ENCODE data around the gene ZSCAN31. TPM values are rescaled to one million over a fixed set of nuclear protein-coding genes. Genes with fewer than 3 reads are reported as not detected.
"Not testable (repeated sequence)": the region's sequence is repeated elsewhere in the genome, so short reads cannot be mapped to it uniquely, and the experiment has no call there.

Gene ZSCAN31
- total RNA-seq: 1 to 10 TPM; 1.5 to 2.1 TPM

DNA sequence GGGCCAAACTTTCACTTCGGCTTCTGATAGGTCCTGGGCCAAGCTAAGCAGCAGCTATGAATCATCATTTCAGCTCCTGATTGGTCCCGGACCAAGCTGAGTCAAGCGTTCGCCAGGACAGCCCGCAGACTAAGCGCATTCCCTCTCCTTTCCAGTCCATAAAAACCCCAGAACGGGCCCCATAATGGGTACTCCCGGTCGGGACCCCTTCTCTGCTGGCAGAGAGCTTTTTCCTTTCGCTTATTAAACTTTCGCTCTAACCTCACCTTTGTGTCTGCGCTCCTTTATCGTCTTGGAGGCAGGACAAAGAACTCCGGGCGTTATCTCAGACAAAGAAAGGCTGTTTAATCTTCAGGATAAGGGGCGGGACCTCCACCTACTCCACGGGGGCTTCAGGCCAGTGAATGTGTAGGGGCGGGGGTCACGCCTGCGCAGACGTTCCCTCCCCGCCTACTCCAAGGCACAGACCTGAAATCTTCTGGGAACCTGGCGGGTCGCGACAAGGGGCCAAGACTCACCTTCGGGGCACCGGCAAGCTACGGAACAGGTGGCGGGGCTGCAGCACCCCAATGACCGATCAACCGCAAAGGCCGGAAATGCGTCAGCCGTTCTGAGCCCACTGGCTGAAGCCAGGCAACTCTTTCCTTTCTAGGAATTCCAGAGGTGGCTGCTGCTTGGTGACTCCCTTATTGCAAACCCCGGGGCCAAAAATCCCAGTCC lies at the start of gene ZSCAN31:
Gene ZSCAN31 (minus strand): TSS at position 585 of the 720 bp plus-strand sequence. CDS start 6,465 bp downstream, outside the sequence.
- no peak within 1 kb of the TSS for H3K4me3 Mint-ChIP-seq
- DNase-seq (peak; percentile 76 to 78), ATAC-seq (replicated peaks in 1 of 2) (peak; percentile 88 to 91)
- H3K27me3 Mint-ChIP-seq (ENCODE audit: low read depth): no peaks in the 10 kb centered on the region
- H3K36me3 Mint-ChIP-seq (ENCODE audit: insufficient read depth in 2 of 2): peaks cover 7 to 13% of the 10 kb centered on the region in 2 donors
- no peak within 1 kb of the TSS for H3K27ac Mint-ChIP-seq
- H3K4me1 Mint-ChIP-seq (ENCODE audit: low read depth): no peaks in the 10 kb centered on the region
- H3K9me3 Mint-ChIP-seq: peaks cover 0 to 4% of the 10 kb centered on the region in 2 donors

DNA sequence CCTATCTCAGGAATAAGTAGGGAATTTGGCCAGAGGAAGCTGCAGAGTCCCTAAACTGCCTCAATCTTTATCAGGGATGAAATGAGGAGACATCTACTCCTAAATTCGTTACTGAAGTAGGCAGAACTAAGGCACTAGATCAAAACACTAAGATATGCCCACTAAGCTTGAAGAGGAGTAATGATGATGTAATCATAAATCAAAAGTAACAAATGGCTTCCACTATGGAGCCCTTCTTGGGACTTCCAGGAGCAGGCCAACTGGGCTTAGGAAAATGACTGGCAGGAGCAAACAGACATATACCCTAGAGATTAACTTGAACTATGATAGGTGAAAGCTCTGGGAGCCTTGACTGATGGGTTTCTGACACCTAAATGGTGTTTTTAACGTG lies 48.2 kb upstream of the ZSCAN31 start:
- no peak overlapping the region for H3K27ac Mint-ChIP-seq
- DNase-seq (no peak), ATAC-seq (replicated peaks in 1 of 2) (no peak)
- H3K27me3 Mint-ChIP-seq (ENCODE audit: low read depth): no peaks in the 10 kb centered on the region
- H3K4me1 Mint-ChIP-seq (ENCODE audit: low read depth): peaks cover 17% of the 10 kb centered on the region
- H3K36me3 Mint-ChIP-seq (ENCODE audit: insufficient read depth in 2 of 2): peaks cover 17 to 29% of the 10 kb centered on the region in 2 donors
- no peaks in the 10 kb centered on the region for H3K9me3 Mint-ChIP-seq
- no peak overlapping the region for H3K4me3 Mint-ChIP-seq

DNA sequence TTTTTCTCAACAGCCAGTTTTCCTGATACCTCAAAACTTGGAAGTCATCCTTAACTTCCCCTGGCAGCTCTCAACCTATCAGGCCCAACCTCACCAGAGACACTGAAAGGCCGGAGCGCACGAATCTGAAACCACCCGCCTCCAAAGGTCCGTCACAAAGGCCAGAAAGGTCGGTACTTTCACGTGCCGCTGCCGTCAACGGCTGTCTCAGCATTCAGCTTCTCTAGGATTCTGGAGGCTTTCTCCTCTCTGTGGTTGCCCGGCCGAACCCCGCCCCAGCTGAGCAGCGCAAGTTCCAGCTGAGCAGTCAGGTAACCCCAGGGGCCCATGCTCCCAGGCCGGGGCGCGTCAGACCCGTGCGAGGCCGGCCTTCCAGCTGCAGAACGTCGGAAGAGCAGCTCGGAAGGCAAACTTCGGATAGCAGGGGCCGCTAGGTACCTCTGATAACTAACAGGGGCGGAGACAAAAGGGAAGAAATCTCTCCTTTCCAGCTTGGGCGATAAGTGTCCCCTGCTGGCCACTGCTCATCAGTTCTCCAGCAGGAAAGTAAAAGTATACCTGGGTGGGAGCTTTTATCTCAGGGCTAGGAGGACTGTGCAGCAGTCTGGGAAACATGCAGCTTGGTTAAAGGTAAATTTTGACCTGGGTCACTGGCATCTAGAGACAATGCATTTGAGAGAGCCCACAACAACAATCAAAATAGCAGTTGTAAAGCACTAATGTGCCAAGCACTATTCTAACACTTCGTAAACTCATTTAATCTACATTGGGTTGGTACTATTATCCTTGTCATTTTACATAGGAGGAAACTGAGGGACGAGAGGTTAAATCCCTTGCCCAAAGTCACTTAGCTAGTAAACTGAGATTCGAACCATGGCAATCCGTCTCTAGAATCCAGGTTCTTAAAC lies 47.5 kb upstream of the ZSCAN31 start:
- DNase-seq (peak; percentile 50 to 65), ATAC-seq (replicated peaks in 1 of 2) (peak; percentile 81 to 84)

DNA sequence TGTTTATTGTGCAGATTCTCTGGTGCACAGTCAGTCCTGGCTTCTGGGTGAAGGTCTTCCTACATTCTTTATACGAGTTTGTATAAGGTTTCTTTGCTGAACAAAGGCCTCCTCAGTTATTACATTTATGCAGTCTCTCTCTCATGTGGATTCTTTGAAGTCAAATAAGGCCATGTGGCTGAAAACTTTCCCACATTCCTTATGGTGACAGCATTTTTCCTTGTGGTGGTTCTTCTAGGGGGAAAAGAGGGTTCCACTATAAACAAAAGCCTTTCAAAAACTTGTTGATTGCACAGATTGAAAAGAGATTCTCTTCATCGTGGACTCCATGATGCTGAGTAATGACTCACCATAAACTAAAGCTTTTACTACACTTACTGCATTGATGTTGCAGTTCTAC lies 44.4 kb upstream of the ZSCAN31 start:
- H3K4me1 Mint-ChIP-seq (ENCODE audit: low read depth): peaks cover 17% of the 10 kb centered on the region
- peaks cover 17 to 26% of the 10 kb centered on the region in 2 donors for H3K36me3 Mint-ChIP-seq (ENCODE audit: insufficient read depth in 2 of 2)
- no peak for DNase-seq
- H3K27me3 Mint-ChIP-seq (ENCODE audit: low read depth): no peaks in the 10 kb centered on the region
- H3K4me3 Mint-ChIP-seq: no peak overlapping the region
- no peaks in the 10 kb centered on the region for H3K9me3 Mint-ChIP-seq
- ATAC-seq (replicated peaks in 1 of 2): no peak
- H3K27ac Mint-ChIP-seq: no peak overlapping the region

More for the DNA sequence above, 47.5 kb upstream of the ZSCAN31 start:
- peak overlapping the region; percentile 84 to 85 for H3K4me3 Mint-ChIP-seq
- peaks cover 16 to 27% of the 10 kb centered on the region in 2 donors for H3K36me3 Mint-ChIP-seq (ENCODE audit: insufficient read depth in 2 of 2)
- no peaks in the 10 kb centered on the region for H3K27me3 Mint-ChIP-seq (ENCODE audit: low read depth)
- H3K27ac Mint-ChIP-seq: peak overlapping the region; percentile 18
- H3K4me1 Mint-ChIP-seq (ENCODE audit: low read depth): peaks cover 17% of the 10 kb centered on the region
- no peaks in the 10 kb centered on the region for H3K9me3 Mint-ChIP-seq

DNA sequence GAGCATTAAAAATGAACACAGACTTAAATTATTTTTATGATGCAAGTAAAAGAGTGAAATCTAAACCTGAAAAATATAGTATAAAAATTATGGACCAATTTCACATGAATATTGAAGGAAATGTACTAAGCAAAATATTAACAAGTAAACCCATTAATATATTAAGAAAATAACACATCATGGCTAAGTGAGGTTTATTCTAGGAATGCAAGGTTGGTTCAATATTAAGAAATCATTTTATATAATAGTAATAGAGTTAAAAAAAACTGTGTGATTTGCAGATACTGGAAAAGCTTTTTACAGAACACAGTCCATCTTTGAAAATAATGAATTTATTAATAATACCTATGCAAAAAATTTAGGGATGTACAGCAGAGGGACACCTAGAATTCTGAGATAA lies 42.7 kb upstream of the ZSCAN31 start:
- Mint-ChIP-seq H3K9me3 (no peaks in the 10 kb centered on the region), H3K27ac (no peak overlapping the region), H3K27me3 (ENCODE audit: low read depth) (no peaks in the 10 kb centered on the region), H3K4me1 (ENCODE audit: low read depth) (peaks cover 14% of the 10 kb centered on the region), H3K4me3 (no peak overlapping the region), H3K36me3 (ENCODE audit: insufficient read depth in 2 of 2) (peaks cover 17 to 26% of the 10 kb centered on the region in 2 donors)
- no peak for DNase-seq
- ATAC-seq (replicated peaks in 1 of 2): no peak

DNA sequence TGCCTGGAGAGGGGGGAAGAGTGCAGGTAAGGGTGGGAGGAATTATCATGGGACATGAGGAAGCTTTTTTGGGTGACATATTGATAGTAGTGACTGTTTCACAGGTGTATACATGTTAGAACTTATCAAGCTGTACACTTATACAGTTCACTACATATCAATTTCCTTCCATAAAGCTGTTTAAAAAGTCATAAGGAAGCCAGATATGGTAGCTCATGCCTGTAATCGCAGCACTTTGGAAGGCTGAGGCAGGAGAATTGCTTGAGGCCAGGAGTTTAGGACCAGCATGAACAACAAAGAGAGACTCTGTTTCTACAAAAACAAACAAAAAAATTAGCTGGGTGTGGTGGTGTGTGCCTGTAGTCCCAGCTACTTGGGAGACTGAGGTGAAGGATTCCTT lies 41.9 kb upstream of the ZSCAN31 start:
- H3K36me3 Mint-ChIP-seq (ENCODE audit: insufficient read depth in 2 of 2): peaks cover 17 to 26% of the 10 kb centered on the region in 2 donors
- no peak overlapping the region for H3K4me3 Mint-ChIP-seq
- DNase-seq (no peak), ATAC-seq (replicated peaks in 1 of 2) (no peak)
- H3K27ac Mint-ChIP-seq: no peak overlapping the region
- peaks cover 6% of the 10 kb centered on the region for H3K4me1 Mint-ChIP-seq (ENCODE audit: low read depth)
- no peaks in the 10 kb centered on the region for H3K27me3 Mint-ChIP-seq (ENCODE audit: low read depth)
- H3K9me3 Mint-ChIP-seq: no peaks in the 10 kb centered on the region

DNA sequence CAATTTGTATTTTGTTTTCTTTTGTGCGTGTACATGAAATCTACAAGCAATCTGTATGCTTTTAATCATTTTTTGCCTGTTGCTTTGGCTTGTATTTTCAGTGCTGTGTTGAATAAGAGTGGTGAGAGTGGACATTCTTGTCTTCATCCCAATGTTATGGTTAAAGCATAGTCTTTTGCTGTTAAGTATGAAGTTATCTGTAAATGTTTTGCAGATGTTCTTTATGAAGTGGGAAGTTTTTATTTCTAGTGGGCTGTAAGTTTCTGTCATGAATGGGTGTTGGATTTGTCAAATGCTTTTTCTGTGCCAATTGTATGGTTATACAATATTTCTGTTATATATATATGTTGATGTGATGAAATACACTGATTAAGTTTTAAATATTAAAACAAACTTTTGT lies 38.0 kb upstream of the ZSCAN31 start:
- H3K9me3 Mint-ChIP-seq: no peaks in the 10 kb centered on the region
- H3K36me3 Mint-ChIP-seq (ENCODE audit: insufficient read depth in 2 of 2): peaks cover 5% of the 10 kb centered on the region in 2 donors
- no peak overlapping the region for H3K27ac Mint-ChIP-seq

DNA sequence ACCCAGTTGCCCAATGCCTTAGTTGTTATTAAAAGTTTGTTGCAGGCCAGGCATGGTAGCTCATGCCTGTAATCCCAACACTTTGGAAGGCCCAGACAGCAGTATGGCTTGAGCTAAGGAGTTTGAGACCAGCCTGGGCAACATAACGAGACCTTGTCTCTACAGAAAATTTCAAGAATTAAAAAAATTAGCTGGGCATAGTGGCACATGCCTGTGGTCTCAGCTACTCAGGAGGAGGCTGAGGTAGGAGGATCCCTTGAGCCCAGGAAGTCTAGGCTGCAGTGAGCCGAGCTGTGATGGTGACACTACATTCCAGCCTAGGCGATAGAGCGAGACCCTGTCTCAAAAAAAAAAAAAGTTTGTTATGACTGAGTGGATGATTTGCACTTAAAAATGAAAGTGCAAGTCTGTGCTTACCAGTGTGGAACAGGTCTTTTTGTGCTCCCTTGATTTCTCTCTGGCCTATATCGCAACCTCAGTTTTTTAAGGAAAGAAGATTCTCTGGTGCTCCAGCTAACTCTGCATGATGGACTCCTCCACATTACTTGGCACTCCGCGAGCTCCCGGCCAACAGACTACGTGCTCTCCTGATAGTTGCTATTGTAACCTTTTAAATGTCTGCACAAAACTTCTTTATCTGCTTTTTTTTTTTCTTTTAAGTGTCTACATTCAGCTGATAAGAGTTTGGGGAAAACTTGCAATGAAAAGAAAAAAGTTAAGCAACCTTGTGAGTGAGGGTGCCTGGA lies 35.9 kb upstream of the ZSCAN31 start:
- ATAC-seq (replicated peaks in 1 of 2): no peak
- H3K4me3 Mint-ChIP-seq: no peak overlapping the region
- no peaks in the 10 kb centered on the region for H3K9me3 Mint-ChIP-seq
- H3K27ac Mint-ChIP-seq: no peak overlapping the region
- H3K4me1 Mint-ChIP-seq (ENCODE audit: low read depth): no peaks in the 10 kb centered on the region
- H3K36me3 Mint-ChIP-seq (ENCODE audit: insufficient read depth in 2 of 2): no peaks in the 10 kb centered on the region
- H3K27me3 Mint-ChIP-seq (ENCODE audit: low read depth): no peaks in the 10 kb centered on the region
- DNase-seq: no peak

More for the DNA sequence above, 38.0 kb upstream of the ZSCAN31 start:
- H3K27me3 Mint-ChIP-seq (ENCODE audit: low read depth): no peaks in the 10 kb centered on the region
- DNase-seq (no peak), ATAC-seq (replicated peaks in 1 of 2) (no peak)
- no peaks in the 10 kb centered on the region for H3K4me1 Mint-ChIP-seq (ENCODE audit: low read depth)
- no peak overlapping the region for H3K4me3 Mint-ChIP-seq

DNA sequence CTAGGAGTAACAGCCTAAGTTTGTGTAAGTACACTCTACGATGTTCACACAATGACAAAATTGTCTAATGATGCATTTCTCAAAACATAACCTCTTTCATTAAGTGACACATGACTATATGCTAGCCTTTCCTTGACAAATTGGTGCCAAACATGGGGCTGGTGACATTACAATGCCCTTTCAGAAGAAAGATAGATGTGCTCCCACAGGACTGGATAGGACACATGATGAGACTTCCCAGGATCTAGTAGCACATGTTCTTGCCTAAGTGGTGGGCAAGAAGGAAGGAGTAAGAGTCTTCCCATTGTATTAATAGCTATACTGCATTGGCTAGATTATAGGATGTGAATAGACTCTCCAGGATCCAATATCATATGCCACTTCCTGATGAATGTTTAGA lies 35.3 kb upstream of the ZSCAN31 start:
- H3K27me3 Mint-ChIP-seq (ENCODE audit: low read depth): no peaks in the 10 kb centered on the region
- H3K36me3 Mint-ChIP-seq (ENCODE audit: insufficient read depth in 2 of 2): no peaks in the 10 kb centered on the region
- ATAC-seq (replicated peaks in 1 of 2) (no peak), DNase-seq (no peak)
- no peak overlapping the region for H3K4me3 Mint-ChIP-seq
- no peak overlapping the region for H3K27ac Mint-ChIP-seq
- no peaks in the 10 kb centered on the region for H3K4me1 Mint-ChIP-seq (ENCODE audit: low read depth)
- no peaks in the 10 kb centered on the region for H3K9me3 Mint-ChIP-seq

DNA sequence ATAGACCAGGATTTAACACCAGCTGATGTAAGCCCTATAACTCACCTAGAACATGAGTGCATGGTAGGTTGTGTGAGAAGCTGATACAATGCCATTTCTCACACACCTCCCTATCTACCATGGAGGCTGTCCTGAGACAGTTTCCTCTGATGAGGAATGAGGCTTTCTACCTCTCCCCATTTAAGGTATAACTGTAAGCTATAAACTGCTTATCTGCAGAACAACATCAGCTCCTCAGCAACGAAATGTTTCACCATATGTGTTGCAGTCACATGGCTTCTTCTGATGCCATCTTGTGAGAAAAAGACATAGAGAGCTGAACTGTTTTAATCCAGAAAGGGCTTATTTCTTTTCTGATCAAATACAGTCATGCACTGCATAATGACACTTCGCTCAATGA lies 34.5 kb upstream of the ZSCAN31 start:
- DNase-seq (no peak), ATAC-seq (replicated peaks in 1 of 2) (no peak)
- Mint-ChIP-seq H3K9me3 (no peaks in the 10 kb centered on the region), H3K27me3 (ENCODE audit: low read depth) (no peaks in the 10 kb centered on the region), H3K27ac (no peak overlapping the region), H3K4me3 (no peak overlapping the region), H3K36me3 (ENCODE audit: insufficient read depth in 2 of 2) (peaks cover 0 to under 1% of the 10 kb centered on the region in 2 donors), H3K4me1 (ENCODE audit: low read depth) (no peaks in the 10 kb centered on the region)

DNA sequence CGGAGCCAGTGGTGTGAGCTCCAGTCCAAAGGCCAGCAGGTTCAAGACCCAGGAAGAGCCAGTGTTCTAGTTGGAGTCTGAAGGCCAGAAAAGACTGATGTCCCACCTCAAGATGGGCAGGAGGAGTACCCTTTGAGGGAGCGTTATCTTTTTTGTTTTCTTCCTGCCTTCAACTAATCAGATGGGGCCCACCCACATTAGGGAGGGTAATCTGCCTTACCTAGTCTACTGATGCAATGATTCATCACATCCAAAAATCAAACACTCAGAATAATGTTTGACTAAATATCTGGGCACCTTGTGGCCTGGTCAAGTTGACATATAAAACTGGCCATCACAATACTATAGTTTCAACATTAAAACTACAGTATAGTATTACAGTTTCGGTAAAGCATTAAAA lies 33.5 kb upstream of the ZSCAN31 start:
- no peak overlapping the region for H3K4me3 Mint-ChIP-seq
- DNase-seq (no peak), ATAC-seq (replicated peaks in 1 of 2) (no peak)
- peaks cover 4% of the 10 kb centered on the region in 2 donors for H3K36me3 Mint-ChIP-seq (ENCODE audit: insufficient read depth in 2 of 2)
- no peaks in the 10 kb centered on the region for H3K4me1 Mint-ChIP-seq (ENCODE audit: low read depth)
- H3K27me3 Mint-ChIP-seq (ENCODE audit: low read depth): no peaks in the 10 kb centered on the region
- H3K27ac Mint-ChIP-seq: no peak overlapping the region
- no peaks in the 10 kb centered on the region for H3K9me3 Mint-ChIP-seq

DNA sequence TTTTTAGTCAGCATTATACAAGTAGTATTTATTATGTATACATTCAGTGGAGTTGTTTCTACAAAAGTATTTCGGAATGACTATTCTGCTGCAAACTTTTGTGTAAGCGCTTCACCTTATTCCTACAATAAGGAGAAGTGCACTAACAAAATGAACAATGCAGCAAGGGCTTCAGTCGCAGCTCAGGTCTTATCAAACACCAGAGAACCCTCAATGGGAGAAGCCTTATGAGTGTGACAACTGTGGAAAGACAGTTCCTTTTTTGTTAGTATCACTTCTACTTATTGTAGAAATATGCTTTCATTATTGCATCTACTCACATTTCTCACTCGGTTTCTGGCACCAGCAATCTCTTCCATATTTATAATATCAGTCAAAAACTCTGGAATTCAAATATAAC lies 32.6 kb upstream of the ZSCAN31 start:
- no peaks in the 10 kb centered on the region for H3K9me3 Mint-ChIP-seq
- no peaks in the 10 kb centered on the region for H3K4me1 Mint-ChIP-seq (ENCODE audit: low read depth)
- no peak overlapping the region for H3K4me3 Mint-ChIP-seq
- no peak overlapping the region for H3K27ac Mint-ChIP-seq
- H3K36me3 Mint-ChIP-seq (ENCODE audit: insufficient read depth in 2 of 2): peaks cover 4% of the 10 kb centered on the region in 2 donors
- no peak for DNase-seq
- ATAC-seq (replicated peaks in 1 of 2): no peak
- H3K27me3 Mint-ChIP-seq (ENCODE audit: low read depth): no peaks in the 10 kb centered on the region

DNA sequence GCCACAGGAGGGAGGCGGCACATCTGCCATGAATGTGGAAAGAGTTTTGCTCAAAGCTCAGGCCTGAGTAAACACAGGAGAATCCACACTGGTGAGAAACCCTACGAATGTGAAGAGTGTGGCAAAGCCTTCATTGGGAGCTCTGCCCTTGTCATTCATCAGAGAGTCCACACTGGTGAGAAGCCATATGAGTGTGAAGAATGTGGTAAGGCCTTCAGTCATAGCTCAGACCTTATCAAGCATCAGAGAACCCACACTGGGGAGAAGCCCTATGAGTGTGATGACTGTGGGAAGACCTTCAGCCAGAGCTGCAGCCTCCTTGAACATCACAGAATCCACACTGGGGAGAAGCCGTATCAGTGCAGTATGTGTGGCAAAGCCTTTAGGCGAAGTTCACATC lies 29.6 kb upstream of the ZSCAN31 start:
- H3K4me1 Mint-ChIP-seq (ENCODE audit: low read depth); ATAC-seq (replicated peaks in 1 of 2); H3K27me3 Mint-ChIP-seq (ENCODE audit: low read depth); H3K9me3 Mint-ChIP-seq; DNase-seq; H3K4me3 Mint-ChIP-seq; H3K27ac Mint-ChIP-seq; H3K36me3 Mint-ChIP-seq (ENCODE audit: insufficient read depth in 2 of 2): not testable (repeated sequence)

All from activated T-cell treated with anti-CD3 and anti-CD28 coated beads, Interleukin-2, amount 50 U/mL, for 72 hours (primary cell).